ENCODE results near the gene MEDAG.

The MEDAG gene

DNA sequence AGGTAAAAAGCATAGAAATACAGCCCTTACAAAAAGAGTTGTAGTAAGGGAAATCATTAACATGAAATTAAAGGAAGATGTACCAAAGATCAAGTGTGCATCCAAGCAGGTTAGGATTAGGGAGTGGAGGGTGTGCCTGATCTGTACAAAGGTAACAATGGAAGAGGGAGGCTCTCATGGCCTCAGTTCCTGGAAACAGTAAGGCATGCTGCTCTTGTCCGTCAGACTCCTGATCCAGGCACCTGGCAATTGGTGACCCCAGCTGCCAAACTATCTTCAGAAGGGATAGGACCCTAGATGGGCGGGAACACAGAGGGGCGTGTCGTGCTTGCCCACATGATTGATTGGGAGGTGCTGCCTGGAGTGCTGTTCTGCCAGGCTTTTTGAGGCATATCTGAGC is 30.9 kb downstream of the MEDAG start:
- no peaks in the 10 kb centered on the region for H3K36me3 ChIP-seq (ENCODE audit: control insufficient read depth in 1 of 2, insufficient read depth in 2 of 2, low read length in 2 of 2)
- no peak overlapping the region for H3K27ac ChIP-seq (ENCODE audit: low read depth, low read length)
- peaks cover 0 to 3% of the 10 kb centered on the region in 2 donors for H3K4me1 ChIP-seq (ENCODE audit: control insufficient read depth in 1 of 2, insufficient read depth in 2 of 2, low read length in 2 of 2)
- no peak overlapping the region for H3K4me3 ChIP-seq (ENCODE audit: low read depth in 1 of 2, low read length in 2 of 2)
- peaks cover 6 to 29% of the 10 kb centered on the region in 2 donors for H3K27me3 ChIP-seq (ENCODE audit: control insufficient read depth in 1 of 2, insufficient read depth in 2 of 2, low read length in 2 of 2)
- no peak overlapping the region for H3K9ac ChIP-seq (ENCODE audit: low read depth in 1 of 2, low read length in 2 of 2)
- H3K9me3 ChIP-seq (ENCODE audit: control insufficient read depth in 1 of 2, low read length in 2 of 2): peaks cover 0 to 6% of the 10 kb centered on the region in 2 donors

GRCh38 chr13:30943881-30944280 is 37.8 kb downstream of the MEDAG start:
- no peak overlapping the region for H3K4me3 ChIP-seq (ENCODE audit: low read depth in 1 of 2, low read length in 2 of 2)

DNA sequence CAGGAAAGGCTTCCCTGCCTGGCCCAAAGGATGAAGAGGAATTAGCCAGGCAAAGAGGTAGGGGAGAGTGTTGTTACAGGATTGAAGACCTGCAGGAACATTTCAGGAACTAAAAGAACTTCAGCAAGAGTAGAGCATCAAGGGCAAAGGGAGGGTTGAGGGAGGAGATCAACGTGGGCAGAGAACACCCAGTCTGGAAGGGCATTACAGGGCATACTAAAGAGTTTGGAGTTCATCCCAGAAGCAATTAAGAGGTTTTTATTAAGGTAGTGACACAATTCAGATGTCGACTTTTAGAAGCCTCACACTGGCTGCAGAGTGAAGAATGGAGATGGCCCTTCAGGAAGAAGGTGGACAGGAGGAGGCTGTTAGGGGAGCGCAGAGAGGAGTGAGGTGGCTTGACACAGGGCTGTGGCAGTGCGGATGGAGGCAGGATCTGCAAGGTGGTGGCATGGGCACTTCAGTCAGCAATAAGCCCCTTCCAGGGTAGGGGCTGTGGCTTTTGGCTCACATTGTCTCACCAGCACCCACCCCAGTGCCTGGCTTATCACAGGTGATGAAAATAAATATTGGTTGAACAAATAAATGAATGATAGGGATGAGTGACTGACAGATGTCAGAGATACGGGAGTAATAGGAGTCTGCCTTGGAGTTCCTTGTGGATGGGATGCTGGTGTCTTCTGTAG is 51.3 kb downstream of the MEDAG start:
- no peak overlapping the region for H3K4me3 ChIP-seq (ENCODE audit: low read depth in 1 of 2, low read length in 2 of 2)
- no peak overlapping the region for H3K9ac ChIP-seq (ENCODE audit: low read depth in 1 of 2, low read length in 2 of 2)
- no peak overlapping the region for H3K27ac ChIP-seq (ENCODE audit: low read depth, low read length)
- no peaks in the 10 kb centered on the region for H3K36me3 ChIP-seq (ENCODE audit: control insufficient read depth in 1 of 2, insufficient read depth in 2 of 2, low read length in 2 of 2)
- no peaks in the 10 kb centered on the region for H3K9me3 ChIP-seq (ENCODE audit: control insufficient read depth in 1 of 2, low read length in 2 of 2)
- peaks cover 3 to 4% of the 10 kb centered on the region in 2 donors for H3K27me3 ChIP-seq (ENCODE audit: control insufficient read depth in 1 of 2, insufficient read depth in 2 of 2, low read length in 2 of 2)
- no peaks in the 10 kb centered on the region for H3K4me1 ChIP-seq (ENCODE audit: control insufficient read depth in 1 of 2, insufficient read depth in 2 of 2, low read length in 2 of 2)

More at GRCh38 chr13:30943881-30944280, 37.8 kb downstream of the MEDAG start:
- H3K9me3 ChIP-seq (ENCODE audit: control insufficient read depth in 1 of 2, low read length in 2 of 2): no peaks in the 10 kb centered on the region
- no peaks in the 10 kb centered on the region for H3K4me1 ChIP-seq (ENCODE audit: control insufficient read depth in 1 of 2, insufficient read depth in 2 of 2, low read length in 2 of 2)
- no peak overlapping the region for H3K9ac ChIP-seq (ENCODE audit: low read depth in 1 of 2, low read length in 2 of 2)
- H3K36me3 ChIP-seq (ENCODE audit: control insufficient read depth in 1 of 2, insufficient read depth in 2 of 2, low read length in 2 of 2): no peaks in the 10 kb centered on the region
- no peaks in the 10 kb centered on the region for H3K27me3 ChIP-seq (ENCODE audit: control insufficient read depth in 1 of 2, insufficient read depth in 2 of 2, low read length in 2 of 2)
- H3K27ac ChIP-seq (ENCODE audit: low read depth, low read length): no peak overlapping the region

DNA sequence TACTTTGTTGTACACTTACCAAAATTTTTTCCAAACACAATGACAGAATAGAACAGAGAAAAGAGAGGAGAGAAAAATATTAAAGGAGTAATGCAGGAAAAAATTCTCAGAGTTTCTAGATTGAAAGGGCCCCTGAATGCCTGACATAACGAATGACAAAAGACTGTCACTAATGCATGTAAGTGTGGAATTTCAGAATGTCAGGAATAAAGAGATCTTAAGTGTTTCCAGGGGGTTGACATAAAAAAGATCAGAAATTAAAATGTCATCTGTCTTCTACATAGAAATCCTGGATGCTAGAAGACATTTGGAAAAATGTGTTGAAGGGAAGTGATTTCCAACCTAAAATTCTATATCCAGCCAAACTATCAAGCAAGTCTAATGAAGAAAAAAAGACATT is 53.6 kb downstream of the MEDAG start:
- Histone ChIP-seq H3K27me3 (ENCODE audit: control insufficient read depth in 1 of 2, insufficient read depth in 2 of 2, low read length in 2 of 2) (no peaks in the 10 kb centered on the region), H3K36me3 (ENCODE audit: control insufficient read depth in 1 of 2, insufficient read depth in 2 of 2, low read length in 2 of 2) (no peaks in the 10 kb centered on the region), H3K4me3 (ENCODE audit: low read depth in 1 of 2, low read length in 2 of 2) (no peak overlapping the region), H3K4me1 (ENCODE audit: control insufficient read depth in 1 of 2, insufficient read depth in 2 of 2, low read length in 2 of 2) (no peaks in the 10 kb centered on the region), H3K9ac (ENCODE audit: low read depth in 1 of 2, low read length in 2 of 2) (no peak overlapping the region), H3K27ac (ENCODE audit: low read depth, low read length) (no peak overlapping the region), H3K9me3 (ENCODE audit: control insufficient read depth in 1 of 2, low read length in 2 of 2) (no peaks in the 10 kb centered on the region)

- no peaks in the 10 kb centered on the region for H3K27me3 ChIP-seq (ENCODE audit: control insufficient read depth in 1 of 2, insufficient read depth in 2 of 2, low read length in 2 of 2)
- H3K9ac ChIP-seq (ENCODE audit: low read depth in 1 of 2, low read length in 2 of 2): no peak overlapping the region
- no peak overlapping the region for H3K4me3 ChIP-seq (ENCODE audit: low read depth in 1 of 2, low read length in 2 of 2)
- H3K4me1 ChIP-seq (ENCODE audit: control insufficient read depth in 1 of 2, insufficient read depth in 2 of 2, low read length in 2 of 2): no peaks in the 10 kb centered on the region
- no peaks in the 10 kb centered on the region for H3K9me3 ChIP-seq (ENCODE audit: control insufficient read depth in 1 of 2, low read length in 2 of 2)
- no peak overlapping the region for H3K27ac ChIP-seq (ENCODE audit: low read depth, low read length)
- no peaks in the 10 kb centered on the region for H3K36me3 ChIP-seq (ENCODE audit: control insufficient read depth in 1 of 2, insufficient read depth in 2 of 2, low read length in 2 of 2)
These were observed 57.7 kb downstream of the MEDAG start for GRCh38 chr13:30963791-30964190.

DNA sequence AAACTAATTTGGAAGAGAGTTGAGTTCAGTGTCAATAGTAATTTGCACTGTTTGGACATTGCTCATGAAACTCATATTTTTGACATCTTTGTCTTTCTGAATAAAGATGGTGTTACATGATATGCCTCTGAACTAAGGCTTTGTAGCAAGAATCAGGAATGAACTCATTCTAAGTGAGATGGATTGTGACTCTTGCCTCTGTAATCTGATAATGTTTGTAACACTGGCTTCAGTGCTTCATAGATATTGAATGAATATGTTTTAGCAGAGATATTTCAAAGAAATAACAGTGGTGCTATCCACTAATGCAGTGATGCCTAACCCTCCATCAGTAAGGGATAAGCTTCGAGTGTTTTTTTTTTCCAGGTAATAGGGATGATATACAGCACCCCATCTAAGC is 59.3 kb downstream of the MEDAG start:
- Histone ChIP-seq H3K27ac (ENCODE audit: low read depth, low read length) (no peak overlapping the region), H3K4me1 (ENCODE audit: control insufficient read depth in 1 of 2, insufficient read depth in 2 of 2, low read length in 2 of 2) (no peaks in the 10 kb centered on the region), H3K9ac (ENCODE audit: low read depth in 1 of 2, low read length in 2 of 2) (no peak overlapping the region), H3K4me3 (ENCODE audit: low read depth in 1 of 2, low read length in 2 of 2) (no peak overlapping the region), H3K36me3 (ENCODE audit: control insufficient read depth in 1 of 2, insufficient read depth in 2 of 2, low read length in 2 of 2) (no peaks in the 10 kb centered on the region), H3K27me3 (ENCODE audit: control insufficient read depth in 1 of 2, insufficient read depth in 2 of 2, low read length in 2 of 2) (no peaks in the 10 kb centered on the region), H3K9me3 (ENCODE audit: control insufficient read depth in 1 of 2, low read length in 2 of 2) (no peaks in the 10 kb centered on the region)

- H3K9ac ChIP-seq (ENCODE audit: low read depth in 1 of 2, low read length in 2 of 2): no peak overlapping the region
- H3K4me1 ChIP-seq (ENCODE audit: control insufficient read depth in 1 of 2, insufficient read depth in 2 of 2, low read length in 2 of 2): no peaks in the 10 kb centered on the region
- no peak overlapping the region for H3K4me3 ChIP-seq (ENCODE audit: low read depth in 1 of 2, low read length in 2 of 2)
- H3K9me3 ChIP-seq (ENCODE audit: control insufficient read depth in 1 of 2, low read length in 2 of 2): no peaks in the 10 kb centered on the region
- H3K36me3 ChIP-seq (ENCODE audit: control insufficient read depth in 1 of 2, insufficient read depth in 2 of 2, low read length in 2 of 2): no peaks in the 10 kb centered on the region
- peaks cover 0 to 5% of the 10 kb centered on the region in 2 donors for H3K27me3 ChIP-seq (ENCODE audit: control insufficient read depth in 1 of 2, insufficient read depth in 2 of 2, low read length in 2 of 2)
- no peak overlapping the region for H3K27ac ChIP-seq (ENCODE audit: low read depth, low read length)
These were observed 60.0 kb downstream of the MEDAG start for GRCh38 chr13:30966101-30966500.

DNA sequence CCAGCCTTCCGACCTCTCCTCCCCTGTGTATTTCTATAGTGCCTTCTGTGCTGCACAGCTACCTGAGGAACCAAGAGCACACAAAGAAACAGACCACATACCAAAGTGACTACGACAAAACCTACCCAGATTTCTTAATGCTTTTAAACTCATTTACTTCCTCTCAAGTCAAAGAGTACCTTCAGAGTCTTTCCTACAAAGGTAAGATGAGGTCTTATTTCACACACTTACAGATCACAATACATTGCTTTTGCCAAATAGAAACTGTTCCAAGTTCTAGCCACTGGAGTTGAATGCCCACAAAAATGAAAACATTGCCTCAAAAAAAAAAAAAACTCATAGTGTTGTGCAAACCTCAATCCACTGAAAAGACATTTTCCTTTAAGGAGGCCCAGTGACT is 62.8 kb downstream of the MEDAG start:
- Histone ChIP-seq H3K9me3 (ENCODE audit: control insufficient read depth in 1 of 2, low read length in 2 of 2) (no peaks in the 10 kb centered on the region), H3K4me1 (ENCODE audit: control insufficient read depth in 1 of 2, insufficient read depth in 2 of 2, low read length in 2 of 2) (no peaks in the 10 kb centered on the region), H3K4me3 (ENCODE audit: low read depth in 1 of 2, low read length in 2 of 2) (no peak overlapping the region), H3K27ac (ENCODE audit: low read depth, low read length) (no peak overlapping the region), H3K27me3 (ENCODE audit: control insufficient read depth in 1 of 2, insufficient read depth in 2 of 2, low read length in 2 of 2) (peaks cover 0 to 5% of the 10 kb centered on the region in 2 donors), H3K9ac (ENCODE audit: low read depth in 1 of 2, low read length in 2 of 2) (no peak overlapping the region), H3K36me3 (ENCODE audit: control insufficient read depth in 1 of 2, insufficient read depth in 2 of 2, low read length in 2 of 2) (no peaks in the 10 kb centered on the region)

DNA sequence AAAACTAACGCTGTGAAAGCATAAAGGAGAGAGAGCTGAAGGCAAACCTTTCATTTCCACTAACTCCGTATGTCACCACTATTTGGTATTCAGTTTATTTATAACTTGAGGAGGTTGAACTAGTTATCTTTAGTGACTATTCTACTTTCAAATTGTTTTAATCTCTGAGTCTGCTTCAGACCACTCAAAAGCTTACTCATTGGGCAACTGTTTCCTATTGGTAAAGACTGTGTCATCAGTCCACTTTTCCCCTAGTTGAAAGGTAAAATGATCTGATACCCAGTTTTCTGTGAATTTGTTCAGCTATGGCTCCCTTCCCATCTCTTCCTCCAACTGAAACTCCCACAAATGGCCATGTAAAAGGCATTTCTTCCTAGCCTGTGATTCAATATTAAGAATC is 65.5 kb downstream of the MEDAG start:
- no peak overlapping the region for H3K4me3 ChIP-seq (ENCODE audit: low read depth in 1 of 2, low read length in 2 of 2)
- H3K36me3 ChIP-seq (ENCODE audit: control insufficient read depth in 1 of 2, insufficient read depth in 2 of 2, low read length in 2 of 2): no peaks in the 10 kb centered on the region
- H3K27me3 ChIP-seq (ENCODE audit: control insufficient read depth in 1 of 2, insufficient read depth in 2 of 2, low read length in 2 of 2): peaks cover 0 to 5% of the 10 kb centered on the region in 2 donors
- H3K27ac ChIP-seq (ENCODE audit: low read depth, low read length): no peak overlapping the region
- no peaks in the 10 kb centered on the region for H3K4me1 ChIP-seq (ENCODE audit: control insufficient read depth in 1 of 2, insufficient read depth in 2 of 2, low read length in 2 of 2)
- H3K9me3 ChIP-seq (ENCODE audit: control insufficient read depth in 1 of 2, low read length in 2 of 2): no peaks in the 10 kb centered on the region
- no peak overlapping the region for H3K9ac ChIP-seq (ENCODE audit: low read depth in 1 of 2, low read length in 2 of 2)

DNA sequence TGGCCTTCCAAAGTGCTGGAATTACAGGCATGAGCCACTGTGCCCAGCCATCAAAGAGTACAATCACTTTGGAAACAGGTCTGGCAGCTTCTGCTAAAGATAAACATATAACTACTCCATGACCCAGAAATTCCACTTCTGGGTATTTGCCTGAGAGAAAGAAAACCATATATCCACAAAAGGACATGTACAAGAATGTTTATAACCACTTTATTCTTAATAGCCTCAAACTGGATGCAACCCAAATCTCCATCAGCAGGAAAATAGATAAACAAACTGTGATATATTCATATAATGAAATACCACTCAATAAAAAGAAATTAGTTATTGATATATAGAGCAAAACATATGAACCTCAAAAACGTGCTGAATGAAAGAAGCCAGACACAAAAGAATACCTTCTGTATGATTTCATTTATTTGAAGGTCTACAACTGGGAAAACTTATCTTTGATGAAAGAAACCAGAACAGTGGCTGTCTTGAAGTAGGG is 66.9 kb downstream of the MEDAG start:
- no peak overlapping the region for H3K27ac ChIP-seq (ENCODE audit: low read depth, low read length)
- no peaks in the 10 kb centered on the region for H3K9me3 ChIP-seq (ENCODE audit: control insufficient read depth in 1 of 2, low read length in 2 of 2)
- H3K27me3 ChIP-seq (ENCODE audit: control insufficient read depth in 1 of 2, insufficient read depth in 2 of 2, low read length in 2 of 2): peaks cover 0 to 5% of the 10 kb centered on the region in 2 donors
- H3K9ac ChIP-seq (ENCODE audit: low read depth in 1 of 2, low read length in 2 of 2): no peak overlapping the region
- no peaks in the 10 kb centered on the region for H3K4me1 ChIP-seq (ENCODE audit: control insufficient read depth in 1 of 2, insufficient read depth in 2 of 2, low read length in 2 of 2)
- H3K36me3 ChIP-seq (ENCODE audit: control insufficient read depth in 1 of 2, insufficient read depth in 2 of 2, low read length in 2 of 2): no peaks in the 10 kb centered on the region
- no peak overlapping the region for H3K4me3 ChIP-seq (ENCODE audit: low read depth in 1 of 2, low read length in 2 of 2)
